AG09319 (cell line): ENCODE data around the gene CPO.
"Not testable (repeated sequence)": the region's sequence is repeated elsewhere in the genome, so short reads cannot be mapped to it uniquely, and the experiment has no call there.

Experiments used
- DNase-seq: peaks from one replicate; pipeline ENCODE4 v3.0.0-alpha.2; 2010; ENCODE audit warnings: low read depth; ENCODE audit errors: extremely low read depth
- CTCF ChIP-seq: IDR thresholded peaks from 2 replicates; pipeline ENCODE4 v1.5.1; 2011; ENCODE audit warnings: low read depth, mild to moderate bottlenecking, inconsistent platforms, low read length, moderate library complexity

Gene CPO

GRCh38 chr2:206921529-206921928 is 17.8 kb upstream of the CPO start:
- TF ChIP-seq CTCF: no peak

GRCh38 chr2:206935991-206936842 is 3.1 kb upstream of the CPO start:
- no peak for TF ChIP-seq CTCF
- DNase-seq: no peak

More at GRCh38 chr2:206921529-206921928, 17.8 kb upstream of the CPO start:
- no peak for DNase-seq

- TF ChIP-seq CTCF: no peak
- DNase-seq: no peak
Observed at GRCh38 chr2:206936843-206937230, 2.5 kb upstream of the CPO start.

GRCh38 chr2:206937555-206937954 is 1.8 kb upstream of the CPO start:
- no peak for TF ChIP-seq CTCF
- no peak for DNase-seq

GRCh38 chr2:206940546-206940945 is 1.2 kb downstream of the CPO start:
- no peak for DNase-seq
- TF ChIP-seq CTCF: no peak

- no peak for TF ChIP-seq CTCF
- DNase-seq: no peak
Observed at GRCh38 chr2:206942592-206943478, 3.5 kb downstream of the CPO start.

GRCh38 chr2:206953404-206953803 is 14.1 kb downstream of the CPO start:
- not testable (repeated sequence) for DNase-seq
